Upper lobe of right lung (tissue), 1 donor: ENCODE measurements around the gene TOR2A. TPM values are rescaled to one million over a fixed set of nuclear protein-coding genes. Genes with fewer than 3 reads are reported as not detected.
"Not testable (repeated sequence)": the region's sequence is repeated elsewhere in the genome, so short reads cannot be mapped to it uniquely, and the experiment has no call there.

Source experiments
- ATAC-seq: fragments of 200-7000 bp; cut with Tn5 transposase; one replicate; pipeline ENCODE4 v1.9.1; 2020; ENCODE audit warnings: mild to moderate bottlenecking, moderate library complexity
- DNase-seq: peaks from one replicate; pipeline ENCODE4 v3.0.0-alpha.2; 2020
- H3K27ac ChIP-seq: fragments of 200-600 bp; one replicate; pipeline ENCODE4 v1.8.0; 2022
- H3K27me3 ChIP-seq: fragments of 200-600 bp; one replicate; pipeline ENCODE4 v1.8.0; 2022; ENCODE audit warnings: mild to moderate bottlenecking
- H3K36me3 ChIP-seq: fragments of 200-600 bp; one replicate; pipeline ENCODE4 v1.8.0; 2022
- H3K4me1 ChIP-seq: fragments of 200-600 bp; one replicate; pipeline ENCODE4 v1.8.0; 2022
- H3K4me3 ChIP-seq: fragments of 200-600 bp; one replicate; pipeline ENCODE4 v1.8.0; 2022; ENCODE audit warnings: mild to moderate bottlenecking
- H3K9me3 ChIP-seq: fragments of 200-600 bp; one replicate; pipeline ENCODE4 v1.8.0; 2022
- CTCF ChIP-seq: fragments of 200-600 bp; IDR thresholded peaks from one replicate; pipeline ENCODE4 v1.8.0; 2022; ENCODE audit warnings: antibody characterized with exemption
- intact Hi-C: fragments of 100-400 bp; cut with DNase I; formaldehyde crosslinking; loops from one replicate; pipeline ENCODE4 v1.11.0; 2022
- total RNA-seq: library from RNA; stranded (reverse); fragmentation: NEBNext Ultra II Directional; extraction: Animal tissue kit (Norgen Biotek cat#: 25700); gene quantifications from one replicate; pipeline ENCODE4 v1.2.1, GENCODE V29; 2021
- donor health status: DM: no; HTN: yes; CAD: no; lungs with severe emphysema.

The TOR2A gene
- total RNA-seq, 1 donor from 2014 or later, result 17.3 TPM

GRCh38 chr9:127758843-127759242, 23.7 kb upstream of the TOR2A start:
- no peak for TF ChIP-seq CTCF
- intact Hi-C loops, result no loop called here
- Histone ChIP-seq H3K4me3 (peak overlapping the region; percentile 25), H3K36me3 (no peaks in the 10 kb centered on the region), H3K27me3 (peaks cover 11% of the 10 kb centered on the region), H3K27ac (peak overlapping the region; percentile 84), H3K9me3 (no peaks in the 10 kb centered on the region), H3K4me1 (peaks cover 8% of the 10 kb centered on the region)
- DNase-seq (no peak), ATAC-seq (peak; percentile 38)

DNA sequence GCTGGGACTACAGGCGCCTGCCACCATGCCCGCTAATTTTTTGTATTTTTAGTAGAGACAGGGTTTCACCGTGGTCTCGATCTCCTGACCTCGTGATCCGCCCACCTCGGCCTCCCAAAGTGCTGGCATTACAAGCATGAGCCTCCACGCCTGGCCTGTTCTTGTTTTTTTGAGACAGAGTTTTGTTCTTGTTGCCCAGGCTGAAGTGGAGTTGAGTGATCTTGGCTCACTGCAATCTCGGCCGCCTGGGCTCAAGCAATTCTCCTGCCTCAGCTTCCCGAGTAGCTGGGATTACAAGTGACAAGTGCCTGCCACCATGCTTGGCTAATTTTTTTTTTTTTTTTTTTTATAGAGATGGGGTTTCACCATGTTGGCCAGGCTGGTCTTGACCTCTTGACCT, 21.7 kb upstream of the TOR2A start:
- intact Hi-C loops, result not testable (repeated sequence)
- peak overlapping the region; percentile 31 for H3K4me3 ChIP-seq
- peak overlapping the region; percentile 12 for H3K27ac ChIP-seq

GRCh38 chr9:127756233-127756632, 21.1 kb upstream of the TOR2A start:
- H3K27ac ChIP-seq, result peak overlapping the region; percentile 12
- H3K27me3 ChIP-seq, result peaks cover 13% of the 10 kb centered on the region
- peak overlapping the region; percentile 31 for H3K4me3 ChIP-seq
- no peak for DNase-seq
- H3K4me1 ChIP-seq, result peaks cover 4% of the 10 kb centered on the region
- no peak for ATAC-seq
- H3K36me3 ChIP-seq, result no peaks in the 10 kb centered on the region
- no peak for TF ChIP-seq CTCF
- intact Hi-C loops, result no loop called here
- H3K9me3 ChIP-seq, result no peaks in the 10 kb centered on the region

More for the DNA sequence above, 21.7 kb upstream of the TOR2A start:
- peaks cover 13% of the 10 kb centered on the region for H3K27me3 ChIP-seq
- not testable (repeated sequence) for H3K9me3 ChIP-seq, H3K4me1 ChIP-seq, DNase-seq, ATAC-seq, H3K36me3 ChIP-seq

- peak overlapping the region; percentile 31 for H3K4me3 ChIP-seq
Measured at GRCh38 chr9:127755061-127756060, 20.3 kb upstream of the TOR2A start.

GRCh38 chr9:127754099-127755060, 19.3 kb upstream of the TOR2A start:
- TF ChIP-seq CTCF, result no peak
- Histone ChIP-seq H3K9me3 (no peaks in the 10 kb centered on the region), H3K27me3 (peaks cover 13% of the 10 kb centered on the region), H3K4me1 (peaks cover 4% of the 10 kb centered on the region), H3K4me3 (peak overlapping the region; percentile 11), H3K36me3 (peaks cover 14% of the 10 kb centered on the region), H3K27ac (no peak overlapping the region)
- ATAC-seq (peak; percentile 13), DNase-seq (no peak)
- intact Hi-C loops, result no loop called here

More at GRCh38 chr9:127755061-127756060, 20.3 kb upstream of the TOR2A start:
- no peak for TF ChIP-seq CTCF
- DNase-seq (no peak), ATAC-seq (peak; percentile 46)
- peak overlapping the region; percentile 55 for H3K27ac ChIP-seq
- peaks cover 4% of the 10 kb centered on the region for H3K4me1 ChIP-seq
- H3K36me3 ChIP-seq, result peaks cover 4% of the 10 kb centered on the region
- peaks cover 13% of the 10 kb centered on the region for H3K27me3 ChIP-seq
- intact Hi-C loops, result no loop called here
- no peaks in the 10 kb centered on the region for H3K9me3 ChIP-seq
